ENCODE data around the gene GTPBP6. TPM values are rescaled to one million over a fixed set of nuclear protein-coding genes. Genes with fewer than 3 reads are reported as not detected.

GTPBP6 gene
- total RNA-seq, 4 donors from 2014 or later: 35.3 to 53.5 (median 46.3) TPM

DNA sequence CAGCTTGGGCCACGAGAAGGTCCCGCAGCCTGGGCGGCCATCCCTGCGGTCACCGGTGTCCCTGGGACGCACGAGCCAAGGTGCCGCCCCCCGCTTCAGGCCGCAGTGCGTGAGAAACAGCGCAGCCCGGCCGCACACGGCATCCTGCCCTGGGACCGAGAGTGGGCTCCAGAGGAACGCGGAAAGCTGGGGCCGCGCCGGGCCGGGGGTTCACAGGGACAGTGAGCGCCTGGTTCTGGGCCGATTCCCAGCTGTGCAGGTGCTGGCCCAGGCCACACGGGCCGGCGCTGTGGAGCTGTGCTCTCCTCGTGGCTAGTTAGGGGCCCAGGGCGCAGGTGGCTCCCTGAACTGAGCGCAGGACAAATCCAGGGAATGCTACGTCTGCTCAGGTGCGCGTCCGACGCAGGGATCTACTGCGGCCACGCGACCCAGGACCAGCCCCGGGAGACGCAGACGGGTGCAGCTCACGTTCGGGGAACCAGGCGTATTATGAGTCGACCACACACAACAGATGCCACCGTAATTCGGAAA is 25.8 kb upstream of the GTPBP6 start:
- WGBS, 2 donors (ENCODE audit: low coverage in 1 of 2): no CpG with 5 or more reads among the region's 47 CpGs
- Histone ChIP-seq H3K27me3 (no peaks in the 10 kb centered on the region), H3K4me3 (no peak overlapping the region), H3K36me3 (peaks cover 0 to 39% of the 10 kb centered on the region in 2 donors), H3K27ac (no peak overlapping the region), H3K9me3 (no peaks in the 10 kb centered on the region), H3K4me1 (no peaks in the 10 kb centered on the region)
- no peak for TF ChIP-seq POLR2AphosphoS5 (IDR thresholded peaks at IDR 0.05)
- TF ChIP-seq, protein P1, sequence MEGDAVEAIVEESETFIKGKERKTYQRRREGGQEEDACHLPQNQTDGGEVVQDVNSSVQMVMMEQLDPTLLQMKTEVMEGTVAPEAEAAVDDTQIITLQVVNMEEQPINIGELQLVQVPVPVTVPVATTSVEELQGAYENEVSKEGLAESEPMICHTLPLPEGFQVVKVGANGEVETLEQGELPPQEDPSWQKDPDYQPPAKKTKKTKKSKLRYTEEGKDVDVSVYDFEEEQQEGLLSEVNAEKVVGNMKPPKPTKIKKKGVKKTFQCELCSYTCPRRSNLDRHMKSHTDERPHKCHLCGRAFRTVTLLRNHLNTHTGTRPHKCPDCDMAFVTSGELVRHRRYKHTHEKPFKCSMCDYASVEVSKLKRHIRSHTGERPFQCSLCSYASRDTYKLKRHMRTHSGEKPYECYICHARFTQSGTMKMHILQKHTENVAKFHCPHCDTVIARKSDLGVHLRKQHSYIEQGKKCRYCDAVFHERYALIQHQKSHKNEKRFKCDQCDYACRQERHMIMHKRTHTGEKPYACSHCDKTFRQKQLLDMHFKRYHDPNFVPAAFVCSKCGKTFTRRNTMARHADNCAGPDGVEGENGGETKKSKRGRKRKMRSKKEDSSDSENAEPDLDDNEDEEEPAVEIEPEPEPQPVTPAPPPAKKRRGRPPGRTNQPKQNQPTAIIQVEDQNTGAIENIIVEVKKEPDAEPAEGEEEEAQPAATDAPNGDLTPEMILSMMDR (IDR thresholded peaks at IDR 0.05): no peak
- TF ChIP-seq POLR2A (IDR thresholded peaks at IDR 0.05): no peak
- no peak for TF ChIP-seq EP300 (IDR thresholded peaks at IDR 0.05)
- ATAC-seq: no peak

DNA sequence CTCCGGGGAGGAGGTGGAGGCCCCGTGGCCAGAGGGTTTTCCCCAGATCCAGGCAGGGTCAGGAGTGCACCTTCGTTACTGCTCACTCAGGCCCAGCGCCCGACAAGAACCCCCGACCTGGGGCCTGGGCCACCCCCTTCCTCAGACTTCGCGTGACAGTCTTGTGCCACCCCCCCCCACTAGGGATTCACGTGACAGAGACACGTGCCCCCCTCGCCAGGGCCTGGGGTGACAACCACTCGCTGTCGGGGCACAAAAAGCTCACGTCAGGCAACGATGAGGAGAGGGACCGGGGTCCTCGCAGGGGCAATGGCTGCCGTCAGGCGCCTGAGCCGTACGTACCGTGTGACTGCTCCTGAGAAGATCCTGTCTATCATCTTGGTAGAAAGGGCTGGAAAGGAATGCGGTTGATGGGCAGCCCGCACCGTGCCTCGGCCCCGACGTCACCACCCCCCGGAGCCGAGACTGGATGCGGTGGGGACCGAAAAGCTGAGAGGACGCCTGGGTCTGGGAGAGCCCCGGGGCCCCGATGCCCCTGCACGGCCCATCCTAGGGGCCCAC is 23.0 kb upstream of the GTPBP6 start:
- H3K4me3 ChIP-seq: no peak overlapping the region
- TF ChIP-seq, protein P1 (IDR thresholded peaks at IDR 0.05): no peak
- TF ChIP-seq EP300 (IDR thresholded peaks at IDR 0.05) (no peak), POLR2AphosphoS5 (IDR thresholded peaks at IDR 0.05) (no peak), POLR2A (IDR thresholded peaks at IDR 0.05) (no peak)
- no CpG with 5 or more reads among the region's 36 CpGs for WGBS, 2 donors (ENCODE audit: low coverage in 1 of 2)
- no peaks in the 10 kb centered on the region for H3K27me3 ChIP-seq
- H3K9me3 ChIP-seq: no peaks in the 10 kb centered on the region
- no peak for ATAC-seq
- no peaks in the 10 kb centered on the region for H3K4me1 ChIP-seq
- no peak overlapping the region for H3K27ac ChIP-seq
- H3K36me3 ChIP-seq: peaks cover 0 to 48% of the 10 kb centered on the region in 2 donors

DNA sequence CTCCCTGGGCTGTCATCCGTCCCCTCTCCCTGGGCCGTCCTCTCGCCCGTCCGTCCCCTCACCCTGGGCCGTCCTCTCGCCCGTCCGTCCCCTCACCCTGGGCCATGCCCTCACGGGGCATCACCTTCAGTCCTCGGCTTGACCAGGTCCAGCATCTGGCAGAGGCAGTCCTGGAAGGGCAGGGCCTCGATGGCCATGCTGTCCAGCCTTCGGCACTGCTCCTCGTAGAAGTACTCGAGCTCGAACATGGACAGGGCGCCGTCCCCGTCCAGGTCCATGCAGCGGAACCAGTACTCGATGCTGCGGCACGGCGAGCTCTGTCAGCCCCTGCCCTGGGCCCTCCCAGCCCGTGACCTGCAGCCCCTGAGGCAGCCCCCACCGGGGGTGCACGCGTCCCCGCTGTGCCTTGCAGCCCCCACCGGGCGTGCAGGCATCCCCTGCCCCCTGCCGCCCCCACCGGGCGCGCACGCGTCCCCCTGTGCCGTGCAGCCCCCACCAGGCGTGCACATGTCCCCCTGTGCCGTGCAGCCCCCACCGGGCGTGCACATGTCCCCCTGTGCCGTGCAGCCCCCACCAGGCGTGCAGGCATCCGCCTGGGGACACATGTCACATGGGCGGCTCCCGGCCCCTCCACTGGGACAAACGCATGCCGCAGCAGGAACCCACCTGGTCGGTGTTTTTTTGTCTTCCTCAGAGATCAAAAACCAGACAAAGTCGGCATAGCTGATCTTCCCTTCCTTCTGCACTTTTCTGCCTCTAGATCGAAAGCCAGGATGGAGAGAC is 22.2 kb upstream of the GTPBP6 start:
- WGBS, 2 donors (ENCODE audit: low coverage in 1 of 2): 95% methylated on average over 6 of the region's 52 CpGs; no CpG with 5 or more reads in 1 of the 2 donors
- Histone ChIP-seq H3K27ac (no peak overlapping the region), H3K9me3 (no peaks in the 10 kb centered on the region), H3K4me1 (no peaks in the 10 kb centered on the region), H3K4me3 (no peak overlapping the region), H3K27me3 (no peaks in the 10 kb centered on the region), H3K36me3 (peaks cover 0 to 47% of the 10 kb centered on the region in 2 donors)
- ATAC-seq: no peak
- TF ChIP-seq EP300 (IDR thresholded peaks at IDR 0.05) (no peak), POLR2AphosphoS5 (IDR thresholded peaks at IDR 0.05) (no peak), POLR2A (IDR thresholded peaks at IDR 0.05) (no peak)
- TF ChIP-seq, protein P1 (IDR thresholded peaks at IDR 0.05): no peak

DNA sequence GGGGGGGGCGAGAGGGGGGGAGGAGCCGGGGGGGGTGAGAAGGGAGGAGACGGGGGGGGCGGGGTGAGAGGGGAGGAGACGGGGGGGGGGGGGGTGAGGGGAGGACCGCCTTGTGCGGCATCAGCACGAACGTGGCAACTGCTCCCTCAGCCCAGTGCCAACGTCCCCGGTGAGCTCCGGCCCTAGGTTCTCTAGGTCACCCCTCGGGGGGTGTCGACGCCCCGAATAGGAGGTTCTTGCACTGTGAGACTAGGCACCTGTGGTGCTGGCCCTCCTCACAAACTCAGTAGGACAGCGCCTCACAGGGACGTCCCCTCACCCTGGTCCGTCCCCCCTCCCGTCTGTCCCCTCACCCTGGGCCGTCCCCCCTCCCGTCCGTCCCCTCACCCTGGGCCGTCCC is 21.5 kb upstream of the GTPBP6 start:
- H3K27me3 ChIP-seq: no peaks in the 10 kb centered on the region
- no peak for TF ChIP-seq POLR2A (IDR thresholded peaks at IDR 0.05)
- TF ChIP-seq, protein P1 (IDR thresholded peaks at IDR 0.05): no peak
- TF ChIP-seq EP300 (IDR thresholded peaks at IDR 0.05): no peak
- no peak for TF ChIP-seq POLR2AphosphoS5 (IDR thresholded peaks at IDR 0.05)
- no peaks in the 10 kb centered on the region for H3K9me3 ChIP-seq
- peaks cover 0 to 44% of the 10 kb centered on the region in 2 donors for H3K36me3 ChIP-seq
- no peak for ATAC-seq
- no peaks in the 10 kb centered on the region for H3K4me1 ChIP-seq
- 83% methylated on average over 15 of the region's 24 CpGs; no CpG with 5 or more reads in 1 of the 2 donors for WGBS, 2 donors (ENCODE audit: low coverage in 1 of 2)
- no peak overlapping the region for H3K27ac ChIP-seq
- no peak overlapping the region for H3K4me3 ChIP-seq

Measured in gastroesophageal sphincter (tissue), 4 donors.